K562 (cell line): ENCODE data around the gene ARHGDIB. TPM values are rescaled to one million over a fixed set of nuclear protein-coding genes. Genes with fewer than 3 reads are reported as not detected.

Experiments used
- ATAC-seq: fragments of 200-7000 bp; cut with Tn5 transposase; 3 replicates; pipeline ENCODE4 v1.9.1; 2020; ENCODE audit warnings: moderate library complexity
- BruUV-seq: library from RNA; stranded (reverse); fragments of 400-500 nt; replicated peaks from 2 replicates; lab custom pipeline; 2021; lab: Mats Ljungman, UMichigan
- CTCF ChIA-PET: fragments of 300-600 bp; formaldehyde crosslinking; extraction: SDS; loops from one replicate; lab custom pipeline; 2021; ENCODE audit warnings: low intra/inter-chr PET ratio; lab: Yijun Ruan, JAX
- POLR2A ChIA-PET: fragments of 300-600, 350-650 bp; sonication (Branson Sonifier 250); formaldehyde crosslinking; extraction: SDS; loops from one replicate; lab custom pipeline; 2021; ENCODE audit warnings: antibody characterized with exemption, inconsistent platforms; lab: Yijun Ruan, JAX
- DNase-seq, 4 experiments: peaks; one replicate each; pipeline versions ENCODE4 v3.0.0 to v3.0.0-alpha.2; 2011 to 2018; ENCODE audit warnings: low spot score in 3 of 4, mixed read lengths in 3 of 4; ENCODE audit errors: extremely low read depth in 1 of 4
- FAIRE-seq: peaks from 2 replicates; lab custom pipeline; 2011; peaks lifted over from hg19 to GRCh38; lab: Jason Lieb, UNC
- H2AFZ ChIP-seq: 2 replicates; pipeline ENCODE4 v1.6.0; 2011; ENCODE audit warnings: low read depth, low read length, control low read depth, inconsistent platforms
- H3K27ac ChIP-seq: fragments of 200-600 bp; 3 replicates; pipeline ENCODE4 v1.8.0; 2011; ENCODE audit warnings: low read depth, mild to moderate bottlenecking, control low read depth, inconsistent platforms, low read length, moderate library complexity, mixed read lengths; ENCODE audit errors: extremely low read depth
- H3K27me3 ChIP-seq, 2 experiments: fragments of 300-600 bp in 1 of 2; 2 replicates in 1 of 2; 3 replicates in 1 of 2; pipeline versions ENCODE4 v1.6.0 to v1.8.0; 2011; ENCODE audit warnings: inconsistent platforms in 2 of 2, low read length in 2 of 2, mild to moderate bottlenecking in 1 of 2, mixed read lengths in 1 of 2, moderate library complexity in 1 of 2; ENCODE audit not compliant: control insufficient read depth in 2 of 2, insufficient read depth in 2 of 2
- H3K36me3 ChIP-seq: fragments of 300-600 bp; 3 replicates; pipeline ENCODE4 v1.8.0; 2011; ENCODE audit warnings: mild to moderate bottlenecking, low read length, inconsistent platforms; ENCODE audit not compliant: control insufficient read depth, insufficient read depth
- H3K4me1 ChIP-seq, 2 experiments: fragments of 200-600 bp in 1 of 2; replicated peaks in 1 of 2; 2 replicates in 1 of 2; 3 replicates in 1 of 2; pipeline versions ENCODE4 v1.5.1 to v1.8.0; 2011; ENCODE audit warnings: inconsistent platforms in 2 of 2, low read length in 2 of 2, mild to moderate bottlenecking in 1 of 2, mixed read lengths in 1 of 2, moderate library complexity in 1 of 2; ENCODE audit not compliant: control insufficient read depth in 2 of 2, insufficient read depth in 2 of 2
- H3K4me2 ChIP-seq: 2 replicates; pipeline ENCODE4 v1.6.1; 2011; ENCODE audit warnings: low read length, control low read depth, inconsistent platforms, mixed read lengths; ENCODE audit not compliant: insufficient read depth
- H3K4me3 ChIP-seq: fragments of 200-600 bp; sonication (generic), shearing (Covaris generic); 2 replicates; pipeline ENCODE4 v1.5.1; 2016; ENCODE audit warnings: control low read depth, inconsistent platforms
- H3K79me2 ChIP-seq: fragments of 200-600 bp; 3 replicates; pipeline ENCODE4 v1.8.0; 2011; ENCODE audit warnings: low read length, inconsistent platforms; ENCODE audit not compliant: control insufficient read depth, insufficient read depth
- H3K9ac ChIP-seq, 2 experiments: 2 replicates each; pipeline versions ENCODE4 v1.6.0 to v1.6.1; 2011; ENCODE audit warnings: low read depth in 2 of 2, low read length in 2 of 2, control low read depth in 1 of 2, inconsistent platforms in 1 of 2, mild to moderate bottlenecking in 1 of 2, mixed read lengths in 1 of 2; ENCODE audit not compliant: insufficient read depth in 1 of 2
- H3K9me1 ChIP-seq: one replicate; pipeline ENCODE4 v1.6.0; 2011; ENCODE audit warnings: inconsistent platforms, mild to moderate bottlenecking, low read length, moderate library complexity; ENCODE audit not compliant: control insufficient read depth, insufficient read depth
- H3K9me3 ChIP-seq: replicated peaks from 2 replicates; pipeline ENCODE4 v1.5.1; 2011; ENCODE audit warnings: low read depth, low read length, inconsistent platforms; ENCODE audit not compliant: control insufficient read depth, insufficient read depth
- H4K20me1 ChIP-seq: replicated peaks from 2 replicates; pipeline ENCODE4 v1.6.1; 2011; ENCODE audit warnings: low read length, inconsistent platforms, mixed read lengths; ENCODE audit not compliant: control insufficient read depth, insufficient read depth
- CBFB ChIP-seq: sonication (generic); formaldehyde crosslinking; IDR thresholded peaks from 2 replicates; pipeline ENCODE4 v1.4.0; 2020; ENCODE audit warnings: mild to moderate bottlenecking, missing genetic modification reagents
- CEBPB ChIP-seq: fragments of 450-650 bp; IDR thresholded peaks from 2 replicates; pipeline ENCODE4 v1.6.1; 2016; ENCODE audit warnings: missing genetic modification characterization, missing compliant biosample characterization
- CREB3L1 ChIP-seq: fragments of 450-650 bp; IDR thresholded peaks from 2 replicates; pipeline ENCODE4 v1.6.1; 2014; ENCODE audit warnings: low read depth, mild to moderate bottlenecking, moderate library complexity, borderline replicate concordance
- ID3 ChIP-seq, 2 experiments: fragments of 250-450 bp in 1 of 2; fragments of 450-650 bp in 1 of 2; sonication (Bioruptor Pico) in 1 of 2; IDR thresholded peaks; 2 replicates each; pipeline versions ENCODE4 v1.6.1 to v1.8.0; 2016 to 2021; ENCODE audit warnings: mild to moderate bottlenecking in 2 of 2, moderate library complexity in 2 of 2, missing compliant biosample characterization in 1 of 2, missing genetic modification characterization in 1 of 2
- MECOM ChIP-seq: fragments of 250-450 bp; sonication (Bioruptor Pico); IDR thresholded peaks from 2 replicates; pipeline ENCODE4 v1.8.0; 2022; ENCODE audit warnings: inconsistent platforms
- PKNOX1 ChIP-seq: fragments of 450-650 bp; IDR thresholded peaks from 2 replicates; pipeline ENCODE4 v1.6.1; 2016
- PTTG1 ChIP-seq: fragments of 450-650 bp; IDR thresholded peaks from 2 replicates; pipeline ENCODE4 v1.6.1; 2016; ENCODE audit warnings: low read depth, mild to moderate bottlenecking, missing genetic modification characterization, missing compliant biosample characterization
- RBBP5 ChIP-seq: fragments of 200-600 bp; sonication (generic); IDR thresholded peaks from 2 replicates; pipeline ENCODE4 v1.6.1; 2012; ENCODE audit warnings: borderline replicate concordance, mild to moderate bottlenecking, low read length, control low read depth, inconsistent platforms; ENCODE audit not compliant: insufficient read depth, poor library complexity, severe bottlenecking
- SRSF9 ChIP-seq: fragments of 200-400 bp; formaldehyde crosslinking; IDR thresholded peaks from 2 replicates; pipeline ENCODE4 v1.6.1; 2017; ENCODE audit warnings: low read depth, low read length, borderline replicate concordance
- ZFP30 ChIP-seq: fragments of 250-450 bp; sonication (Bioruptor Pico); IDR thresholded peaks from 2 replicates; pipeline ENCODE4 v1.8.0; 2022; ENCODE audit warnings: moderate library complexity, mild to moderate bottlenecking, inconsistent platforms, borderline replicate concordance
- ZNF551 ChIP-seq: fragments of 250-450 bp; sonication (Bioruptor Pico); IDR thresholded peaks from 2 replicates; pipeline ENCODE4 v1.5.0; 2021; ENCODE audit warnings: mild to moderate bottlenecking, moderate library complexity
- ZNF785 ChIP-seq: fragments of 250-450 bp; sonication (Bioruptor Pico); IDR thresholded peaks from 2 replicates; pipeline ENCODE4 v1.4.0; 2020; ENCODE audit warnings: mild to moderate bottlenecking
- WGBS: fragments of 100-300 bp; shearing (Covaris generic); methylation state at CpG from one replicate; pipeline ENCODE4 v1.1.6; 2016; ENCODE audit warnings: low coverage, mixed read lengths; ENCODE audit not compliant: insufficient coverage; ENCODE audit errors: missing lambda C conversion rate; 5-methylcytosine and 5-hydroxymethylcytosine counted together
- in situ Hi-C: fragments of 300-500 bp; cut with MboI; formaldehyde crosslinking; loops from 4 replicates; pipeline ENCODE4 v1.15.0; 2018; ENCODE audit warnings: inconsistent platforms, mixed read lengths
- intact Hi-C: fragments of 100-400 bp; cut with micrococcal nuclease; formaldehyde crosslinking; loops from 2 replicates; pipeline ENCODE4 v1.14.2; 2022
- polyA plus RNA-seq, 8 experiments: library from polyadenylated mRNA; depleted of rRNA in 4 of 8; stranded (reverse) in 5 of 8; unstranded in 3 of 8; fragments of >200 nt; fragmentation: Nextera tagmentation in 2 of 8; fragmentation: Illumina TruSeq in 1 of 8; extraction: Ambion mirVana in 2 of 8; extraction: Trizol in 1 of 8; gene quantifications; 2 replicates each; pipeline versions ENCODE4 v1.2.1 to v1.2.3, GENCODE V29; 2011 to 2014; ENCODE audit warnings: inconsistent platforms in 1 of 8, missing spikeins in 1 of 8
- total RNA-seq, 7 experiments: library from RNA; depleted of rRNA in 6 of 7; stranded (reverse); fragments of >200 nt in 6 of 7; fragmentation: Illumina TruSeq in 2 of 7; extraction: Trizol in 2 of 7; gene quantifications; 2 replicates each; pipeline versions ENCODE4 v1.2.1 to v1.2.3, GENCODE V29; 2011 to 2021; ENCODE audit warnings: low replicate concordance in 1 of 7

ARHGDIB gene
- total and polyA plus RNA-seq, 9 of the 15 experiments (the other 6 are each of a cell fraction or from before 2014, with no cell fraction given), result 9.5 to 204 (median 116) TPM

- Histone ChIP-seq H3K4me1 (peaks cover 3% of the 10 kb centered on the region in 2 experiments; a peak in 3 of 5 replicates), H3K36me3 (no peaks in the 10 kb centered on the region), H4K20me1 (no peaks in the 10 kb centered on the region), H3K9me3 (no peaks in the 10 kb centered on the region), H3K27ac (no peak overlapping the region), H3K79me2 (no peaks in the 10 kb centered on the region), H3K9me1 (no peaks in the 10 kb centered on the region), H3K9ac (no peak overlapping the region), H2AFZ (no peak overlapping the region), H3K4me2 (no peak overlapping the region), H3K4me3 (no peak overlapping the region), H3K27me3 (no peaks in the 10 kb centered on the region)
- in situ Hi-C loops (loop anchor here (10.0 kb wide), 1 partner anchor 149 kb away; the partner anchor contains the start of gene ART4), intact Hi-C loops (loop anchor here (5.0 to 10.0 kb wide), 3 partner anchors 56 to 269 kb away; partner anchors contain the start of genes ERP27 and SMCO3)
- POLR2A ChIA-PET, result no interaction called here
- FAIRE-seq (no peak), DNase-seq (no peak), ATAC-seq (no peak)
- BruUV-seq, result no TSS peak
- WGBS, result 3% methylated on average over 4 of the region's 4 CpGs
- CTCF ChIA-PET, result no interaction called here
- no peak for TF ChIP-seq CBFB
- TF ChIP-seq PTTG1 (tag), result no peak
- TF ChIP-seq CEBPB (tag), result no peak
- no peak for TF ChIP-seq MECOM (CRISPR knock-in tag)
- no peak for TF ChIP-seq RBBP5
- TF ChIP-seq PKNOX1, result no peak
- TF ChIP-seq ZFP30 (CRISPR knock-in tag), result no peak
- no peak for TF ChIP-seq CREB3L1
- TF ChIP-seq ID3 (CRISPR knock-in tag; IDR thresholded peaks at IDR 0.05), result no peak
- TF ChIP-seq ID3 (tag; IDR thresholded peaks at IDR 0.05), result no peak
- no peak for TF ChIP-seq ZNF551
- TF ChIP-seq ZNF785, result no peak
- TF ChIP-seq SRSF9, result no peak
Measured at GRCh38 chr12:14993537-14994266, 32.3 kb upstream of the ARHGDIB start.
